GM12878 (cell line): ENCODE data around the gene TPK1. TPM values are rescaled to one million over a fixed set of nuclear protein-coding genes. Genes with fewer than 3 reads are reported as not detected.

Experiments used
- ATAC-seq: fragments of 200-7000 bp; cut with Tn5 transposase; 3 replicates; pipeline ENCODE4 v1.9.1; 2020; ENCODE audit warnings: mild to moderate bottlenecking, moderate library complexity
- BruUV-seq: library from RNA; stranded (reverse); fragments of 400-500 nt; replicated peaks from 2 replicates; lab custom pipeline; 2021; lab: Mats Ljungman, UMichigan
- CTCF ChIA-PET: fragments of 300-600 bp; sonication (Branson Sonifier 250); formaldehyde crosslinking; extraction: SDS; loops from one replicate; lab custom pipeline; 2021; ENCODE audit warnings: inconsistent platforms; lab: Yijun Ruan, JAX
- POLR2A ChIA-PET: fragments of 350-600 bp; formaldehyde crosslinking; extraction: SDS; loops from one replicate; lab custom pipeline; 2021; ENCODE audit warnings: inconsistent platforms; lab: Charles Lee
- RAD21 ChIA-PET: fragments of 300-600 bp; sonication (Branson Sonifier 250); formaldehyde crosslinking; loops from one replicate; lab custom pipeline; 2023; ENCODE audit warnings: antibody characterized with exemption; ENCODE audit not compliant: unreplicated experiment; lab: Charles Lee
- SMC1A ChIA-PET: fragments of 300-600 bp; sonication (Branson Sonifier 250); formaldehyde crosslinking; loops from one replicate; lab custom pipeline; 2023; ENCODE audit not compliant: unreplicated experiment, uncharacterized antibody; lab: Charles Lee
- DNase-seq: peaks from one replicate; pipeline ENCODE4 v3.0.0-alpha.2; 2011; ENCODE audit warnings: low read depth, low spot score
- FAIRE-seq: peaks from 3 replicates; lab custom pipeline; 2011; peaks lifted over from hg19 to GRCh38; lab: Jason Lieb, UNC
- H2AFZ ChIP-seq: 2 replicates; pipeline ENCODE4 v1.6.0; 2011; ENCODE audit warnings: low read depth, low read length, control low read depth; ENCODE audit not compliant: control insufficient read depth
- H3K27ac ChIP-seq: 2 replicates; pipeline ENCODE4 v1.5.1; 2011; ENCODE audit warnings: control low read depth; ENCODE audit not compliant: control insufficient read depth, insufficient read depth
- H3K27me3 ChIP-seq, 2 experiments: replicated peaks in 1 of 2; 2 replicates each; pipeline versions ENCODE4 v1.6.0 to v1.6.1; 2011; ENCODE audit warnings: low read length in 1 of 2; ENCODE audit not compliant: control insufficient read depth in 2 of 2, insufficient read depth in 2 of 2
- H3K36me3 ChIP-seq, 2 experiments: 2 replicates each; pipeline ENCODE4 v1.5.1; 2011; ENCODE audit warnings: low read length in 1 of 2; ENCODE audit not compliant: control insufficient read depth in 2 of 2, insufficient read depth in 2 of 2
- H3K4me1 ChIP-seq: 2 replicates; pipeline ENCODE4 v1.6.1; 2011; ENCODE audit warnings: mild to moderate bottlenecking, low read length, moderate library complexity, mixed read lengths; ENCODE audit not compliant: control insufficient read depth, insufficient read depth
- H3K4me2 ChIP-seq: 2 replicates; pipeline ENCODE4 v1.6.0; 2011; ENCODE audit warnings: control low read depth; ENCODE audit not compliant: control insufficient read depth, insufficient read depth
- H3K4me3 ChIP-seq: fragments of 200-600 bp; sonication (generic); 2 replicates; pipeline ENCODE4 v1.5.1; 2016
- H3K79me2 ChIP-seq: 2 replicates; pipeline ENCODE4 v1.6.0; 2011; ENCODE audit warnings: low read length; ENCODE audit not compliant: control insufficient read depth, insufficient read depth
- H3K9ac ChIP-seq: 2 replicates; pipeline ENCODE4 v1.8.0; 2011; ENCODE audit warnings: low read length, control low read depth, mixed read lengths; ENCODE audit not compliant: control insufficient read depth, insufficient read depth
- H3K9me3 ChIP-seq: replicated peaks from 3 replicates; pipeline ENCODE4 v1.5.1; 2011; ENCODE audit warnings: mild to moderate bottlenecking, low read length; ENCODE audit not compliant: control insufficient read depth, insufficient read depth
- H4K20me1 ChIP-seq: 2 replicates; pipeline ENCODE4 v1.6.0; 2011; ENCODE audit not compliant: control insufficient read depth, insufficient read depth
- ASH2L ChIP-seq: fragments of 300-600, 200-600 bp; sonication (generic); IDR thresholded peaks from 2 replicates; pipeline ENCODE4 v1.6.1; 2017; ENCODE audit warnings: low read depth, mild to moderate bottlenecking, borderline replicate concordance
- BCL11A ChIP-seq: IDR thresholded peaks from 2 replicates; pipeline ENCODE4 v1.6.1; 2011; ENCODE audit warnings: low read depth, low read length
- BCL3 ChIP-seq: IDR thresholded peaks from 2 replicates; pipeline ENCODE4 v1.6.1; 2011; ENCODE audit warnings: borderline replicate concordance, low read depth, mild to moderate bottlenecking, moderate library complexity, low read length; ENCODE audit not compliant: insufficient read depth, poor library complexity, severe bottlenecking
- CEBPZ ChIP-seq: fragments of 150-350 bp; IDR thresholded peaks from 2 replicates; pipeline ENCODE4 v1.6.1; 2016; ENCODE audit warnings: low read depth, low read length
- CHD1 ChIP-seq: IDR thresholded peaks from 2 replicates; pipeline ENCODE4 v1.6.1; 2012; ENCODE audit warnings: low read depth, low read length, improper control_type of control experiment
- DPF2 ChIP-seq: fragments of 450-650 bp; IDR thresholded peaks from 2 replicates; pipeline ENCODE4 v1.6.1; 2017; ENCODE audit warnings: mild to moderate bottlenecking
- EP300 ChIP-seq, 2 experiments: fragments of 150-350 bp in 1 of 2; IDR thresholded peaks; 2 replicates each; pipeline ENCODE4 v1.6.1; 2011 to 2012; ENCODE audit warnings: low read depth in 2 of 2, low read length in 2 of 2, borderline replicate concordance in 1 of 2, improper control_type of control experiment in 1 of 2, inconsistent platforms in 1 of 2; ENCODE audit not compliant: control insufficient read depth in 1 of 2
- ETV6 ChIP-seq, 2 experiments: fragments of 450-650 bp in 1 of 2; IDR thresholded peaks in 1 of 2; conservative IDR thresholded peaks in 1 of 2; 2 replicates each; pipeline ENCODE4 v1.6.1; 2014; ENCODE audit warnings: antibody characterized with exemption in 1 of 2, borderline replicate concordance in 1 of 2, low read depth in 1 of 2, mild to moderate bottlenecking in 1 of 2, moderate library complexity in 1 of 2
- MAX ChIP-seq: IDR thresholded peaks from 2 replicates; pipeline ENCODE4 v1.6.1; 2012; ENCODE audit warnings: low read depth, low read length, improper control_type of control experiment
- NR2C1 ChIP-seq: fragments of 450-650 bp; IDR thresholded peaks from 2 replicates; pipeline ENCODE4 v1.6.1; 2017; ENCODE audit warnings: antibody characterized with exemption, mild to moderate bottlenecking, moderate library complexity
- POU2F2 ChIP-seq: IDR thresholded peaks from 3 replicates; pipeline ENCODE4 v1.6.1; 2011; ENCODE audit warnings: low read depth, mild to moderate bottlenecking, low read length, borderline replicate concordance
- SIN3A ChIP-seq: IDR thresholded peaks from 2 replicates; pipeline ENCODE4 v1.6.1; 2012; ENCODE audit warnings: low read depth, low read length, improper control_type of control experiment
- WGBS: methylation state at CpG from one replicate; pipeline ENCODE4 v1.1.6; 2016; ENCODE audit warnings: low lambda C conversion rate; ENCODE audit not compliant: insufficient replicate concordance, insufficient coverage; ENCODE audit errors: missing lambda C conversion rate; 5-methylcytosine and 5-hydroxymethylcytosine counted together
- in situ Hi-C: fragments of 300-500 bp; cut with MboI; formaldehyde crosslinking; loops from 9 replicates; pipeline ENCODE4 v1.14.3; 2018; ENCODE audit warnings: mixed read lengths
- intact Hi-C: fragments of 100-400 bp; cut with micrococcal nuclease; formaldehyde crosslinking; loops from one replicate; pipeline ENCODE4 v1.14.2; 2022; ENCODE audit not compliant: unreplicated experiment
- polyA plus RNA-seq, 11 experiments: library from polyadenylated mRNA; depleted of rRNA in 4 of 11; unstranded in 6 of 11; stranded (reverse) in 5 of 11; fragments of >200 nt; fragmentation: Nextera tagmentation in 4 of 11; fragmentation: Illumina TruSeq in 1 of 11; extraction: Ambion mirVana in 4 of 11; extraction: Trizol in 1 of 11; gene quantifications; 1 replicate in 1 of 11; 2 replicates in 10 of 11; pipeline versions ENCODE4 v1.2.1 to v1.2.3, GENCODE V29; 2011 to 2016; ENCODE audit warnings: inconsistent platforms in 2 of 11, missing spikeins in 2 of 11, low read depth in 1 of 11
- total RNA-seq, 4 experiments: library from RNA; depleted of rRNA in 3 of 4; stranded (reverse); fragments of >200 nt in 3 of 4; fragmentation: Illumina TruSeq in 1 of 4; extraction: Trizol in 1 of 4; gene quantifications; 2 replicates each; pipeline versions ENCODE4 v1.2.1 to v1.2.3, GENCODE V29; 2013 to 2021
- TF ChIP-seq, protein P1 (sequence below): fragments of 450-650 bp; IDR thresholded peaks from 2 replicates; pipeline ENCODE4 v1.6.1; 2017; ENCODE audit warnings: mild to moderate bottlenecking, moderate library complexity

Gene TPK1
- total and polyA plus RNA-seq, 10 of the 15 experiments (the other 5 are each of a cell fraction or from before 2014, with no cell fraction given) = 7.1 to 19.0 (median 9.3) TPM

DNA sequence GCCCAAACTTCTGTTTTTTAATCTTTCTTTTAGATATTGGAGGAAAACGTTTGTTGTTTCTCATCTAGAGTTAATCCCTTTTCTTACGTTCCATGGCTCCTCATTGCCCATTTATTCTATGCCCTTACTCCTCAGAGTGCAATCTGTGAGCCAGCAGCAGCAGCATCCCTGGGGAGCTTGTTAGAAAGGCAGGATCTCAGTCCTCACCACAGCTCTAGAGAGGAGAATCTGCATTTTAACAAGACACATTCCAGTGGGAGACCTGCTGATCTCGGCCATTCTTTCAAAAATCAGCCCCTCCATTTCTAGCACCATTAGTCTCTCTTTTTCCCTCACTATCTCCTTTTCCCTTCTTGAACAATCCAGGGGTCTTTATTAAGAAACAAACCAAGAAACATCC is 348.0 kb downstream of the TPK1 start:
- Histone ChIP-seq H3K36me3 (no peaks in the 10 kb centered on the region), H3K9ac (no peak overlapping the region), H3K4me1 (no peaks in the 10 kb centered on the region), H2AFZ (no peak overlapping the region), H3K4me3 (no peak overlapping the region), H3K27ac (no peak overlapping the region), H3K9me3 (no peaks in the 10 kb centered on the region; the same call in 2 of the 3 replicates), H3K27me3 (no peaks in the 10 kb centered on the region), H4K20me1 (no peaks in the 10 kb centered on the region), H3K4me2 (no peak overlapping the region), H3K79me2 (no peaks in the 10 kb centered on the region)
- ChIA-PET SMC1A (no interaction called here), RAD21 (no interaction called here), POLR2A (no interaction called here), CTCF (no interaction called here)
- FAIRE-seq (no peak), ATAC-seq (no peak), DNase-seq (no peak)
- intact Hi-C loops = no loop called here
- BruUV-seq = no TSS peak
- no peak for TF ChIP-seq NR2C1
- TF ChIP-seq, protein P1, sequence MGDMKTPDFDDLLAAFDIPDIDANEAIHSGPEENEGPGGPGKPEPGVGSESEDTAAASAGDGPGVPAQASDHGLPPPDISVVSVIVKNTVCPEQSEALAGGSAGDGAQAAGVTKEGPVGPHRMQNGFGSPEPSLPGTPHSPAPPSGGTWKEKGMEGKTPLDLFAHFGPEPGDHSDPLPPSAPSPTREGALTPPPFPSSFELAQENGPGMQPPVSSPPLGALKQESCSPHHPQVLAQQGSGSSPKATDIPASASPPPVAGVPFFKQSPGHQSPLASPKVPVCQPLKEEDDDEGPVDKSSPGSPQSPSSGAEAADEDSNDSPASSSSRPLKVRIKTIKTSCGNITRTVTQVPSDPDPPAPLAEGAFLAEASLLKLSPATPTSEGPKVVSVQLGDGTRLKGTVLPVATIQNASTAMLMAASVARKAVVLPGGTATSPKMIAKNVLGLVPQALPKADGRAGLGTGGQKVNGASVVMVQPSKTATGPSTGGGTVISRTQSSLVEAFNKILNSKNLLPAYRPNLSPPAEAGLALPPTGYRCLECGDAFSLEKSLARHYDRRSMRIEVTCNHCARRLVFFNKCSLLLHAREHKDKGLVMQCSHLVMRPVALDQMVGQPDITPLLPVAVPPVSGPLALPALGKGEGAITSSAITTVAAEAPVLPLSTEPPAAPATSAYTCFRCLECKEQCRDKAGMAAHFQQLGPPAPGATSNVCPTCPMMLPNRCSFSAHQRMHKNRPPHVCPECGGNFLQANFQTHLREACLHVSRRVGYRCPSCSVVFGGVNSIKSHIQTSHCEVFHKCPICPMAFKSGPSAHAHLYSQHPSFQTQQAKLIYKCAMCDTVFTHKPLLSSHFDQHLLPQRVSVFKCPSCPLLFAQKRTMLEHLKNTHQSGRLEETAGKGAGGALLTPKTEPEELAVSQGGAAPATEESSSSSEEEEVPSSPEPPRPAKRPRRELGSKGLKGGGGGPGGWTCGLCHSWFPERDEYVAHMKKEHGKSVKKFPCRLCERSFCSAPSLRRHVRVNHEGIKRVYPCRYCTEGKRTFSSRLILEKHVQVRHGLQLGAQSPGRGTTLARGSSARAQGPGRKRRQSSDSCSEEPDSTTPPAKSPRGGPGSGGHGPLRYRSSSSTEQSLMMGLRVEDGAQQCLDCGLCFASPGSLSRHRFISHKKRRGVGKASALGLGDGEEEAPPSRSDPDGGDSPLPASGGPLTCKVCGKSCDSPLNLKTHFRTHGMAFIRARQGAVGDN = no peak
- no peak for TF ChIP-seq POU2F2
- no peak for TF ChIP-seq BCL3
- no peak for TF ChIP-seq MAX
- TF ChIP-seq CHD1 = no peak
- TF ChIP-seq DPF2 = no peak
- TF ChIP-seq EP300 (IDR thresholded peaks at IDR 0.05; ENCODE audit: borderline replicate concordance in 1 of 2, control insufficient read depth in 1 of 2, low read depth in 2 of 2, low read length in 2 of 2) = no peak
- TF ChIP-seq SIN3A = no peak
- no peak for TF ChIP-seq ETV6 (conservative IDR thresholded peaks at IDR 0.05 in 1 of 2, IDR thresholded peaks at IDR 0.05 in 1 of 2; ENCODE audit: borderline replicate concordance in 1 of 2, low read depth in 1 of 2)
- no peak for TF ChIP-seq ASH2L
- TF ChIP-seq BCL11A = no peak
- TF ChIP-seq CEBPZ = no peak
- 46% methylated on average over 3 of the region's 3 CpGs for WGBS
- in situ Hi-C loops = no loop called here
